HG03565 (cell line): ENCODE measurements around the gene LNX2.

Source experiments
- ATAC-seq: cut with Tn5 transposase; IDR thresholded peaks from one replicate; pipeline ENCODE4 v1.9.1; 2021; ENCODE audit warnings: mild to moderate bottlenecking, moderate library complexity; ENCODE audit not compliant: unreplicated experiment

LNX2 gene

DNA sequence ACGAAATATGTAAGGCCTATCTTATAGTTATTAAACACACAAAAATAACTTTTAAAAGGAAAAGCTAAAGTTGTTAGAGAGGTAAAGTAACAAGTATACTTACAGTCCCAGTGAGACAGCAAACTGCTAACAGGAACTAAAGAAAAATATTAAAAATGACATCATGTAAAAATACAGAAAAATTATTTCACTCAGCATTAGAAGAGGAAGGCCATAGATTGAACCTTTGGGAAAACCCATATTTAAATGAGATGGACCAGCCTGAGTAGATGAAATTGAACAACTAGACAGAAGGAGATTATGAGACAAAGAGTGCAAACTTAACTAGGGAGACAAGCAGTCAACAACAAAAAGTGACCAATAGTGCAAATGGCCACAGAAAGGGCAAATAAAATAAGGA lies 49.4 kb downstream of the LNX2 start:
- no peak for ATAC-seq

DNA sequence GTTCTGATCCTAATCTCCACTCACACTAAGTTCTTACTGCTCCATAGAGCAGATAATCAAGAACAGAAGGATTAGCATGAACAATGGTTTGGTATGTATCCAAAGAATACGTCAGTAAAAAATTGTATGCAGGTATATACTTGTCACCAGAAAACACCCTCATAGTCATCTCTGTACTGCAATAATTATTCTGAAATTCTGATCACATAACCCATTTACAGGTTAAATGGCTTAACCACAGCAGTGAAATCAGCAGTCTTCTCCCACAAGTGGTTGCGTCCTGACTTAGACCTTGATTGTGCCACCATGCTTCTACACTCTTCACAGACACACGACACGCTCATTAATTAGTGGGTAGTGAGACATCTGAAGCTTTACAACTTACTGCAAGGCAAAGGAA lies 50.9 kb downstream of the LNX2 start:
- no peak for ATAC-seq

DNA sequence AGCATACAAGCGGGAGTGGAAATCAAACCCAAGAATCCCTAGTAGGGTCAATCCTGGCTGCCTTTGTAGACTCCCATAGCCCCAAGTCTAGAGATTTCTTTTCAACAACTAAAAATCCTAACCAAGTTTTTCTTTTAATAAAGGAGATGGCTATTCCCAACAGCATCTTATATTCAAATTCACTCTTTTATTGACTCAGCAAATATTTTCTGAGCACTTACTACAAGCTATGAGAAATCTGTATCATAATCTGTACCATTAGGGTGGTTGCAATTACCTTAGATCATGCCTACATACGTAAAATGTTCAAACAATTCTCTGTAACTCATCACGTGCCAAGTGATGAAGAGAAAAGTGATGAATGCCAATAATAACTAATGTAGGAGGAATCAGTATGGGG lies 54.5 kb downstream of the LNX2 start:
- ATAC-seq, result no peak

DNA sequence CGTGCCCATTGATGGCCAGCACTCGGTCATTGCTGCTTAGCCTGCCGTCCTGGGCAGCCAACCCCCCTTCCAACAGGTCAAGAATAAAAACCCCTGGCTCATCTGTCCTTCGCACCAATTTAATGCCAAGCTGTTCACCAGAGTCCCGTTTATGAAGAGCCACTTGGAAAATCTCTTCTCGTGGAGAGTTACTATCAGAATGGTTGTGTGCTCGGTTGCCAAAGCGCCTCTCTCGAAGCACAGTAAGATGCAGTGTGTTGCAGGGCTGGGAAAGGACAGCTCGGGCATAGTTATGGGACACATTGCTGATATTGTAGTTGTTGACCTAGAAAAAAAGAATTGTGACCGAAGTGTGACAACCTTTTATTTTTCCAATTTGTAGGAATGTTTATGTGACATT lies 57.9 kb downstream of the LNX2 start:
- no peak for ATAC-seq

DNA sequence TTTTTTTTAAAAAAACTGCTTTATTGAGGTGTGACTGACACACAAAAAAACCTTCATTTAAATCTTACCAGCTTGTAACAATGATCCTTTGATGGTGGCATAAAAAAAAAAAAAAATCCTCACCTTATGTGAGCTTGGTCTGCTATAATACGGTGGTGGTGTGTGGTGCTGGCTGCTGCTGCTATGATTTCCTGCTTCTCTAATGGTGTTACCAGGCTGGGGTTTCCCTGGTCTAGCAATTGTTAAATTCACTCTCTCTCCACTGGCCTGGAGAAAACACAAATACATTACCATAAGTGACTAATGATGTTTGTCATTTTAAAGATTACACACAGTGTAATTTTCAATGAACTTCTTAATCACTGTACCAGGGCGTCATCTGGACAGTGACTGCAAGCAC lies 60.6 kb downstream of the LNX2 start:
- no peak for ATAC-seq

DNA sequence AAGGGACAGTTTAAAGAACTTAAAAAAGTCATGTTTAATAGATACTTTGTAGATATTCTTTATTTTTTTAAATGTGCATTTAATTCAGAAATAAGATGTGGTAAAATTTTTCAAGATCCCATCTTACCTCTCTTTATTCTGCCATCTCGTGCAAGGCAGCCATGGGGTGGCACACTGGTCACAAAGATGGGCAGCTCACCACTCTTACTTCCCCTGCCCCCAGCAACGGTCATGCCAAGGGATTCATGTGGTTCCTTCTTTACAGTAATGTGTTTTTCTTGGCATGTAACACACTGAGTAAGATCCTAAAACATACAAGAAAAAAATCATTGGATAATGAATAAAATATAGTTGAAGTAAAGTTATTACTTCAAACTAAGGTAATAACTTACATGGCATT lies 64.2 kb downstream of the LNX2 start:
- ATAC-seq, result no peak

DNA sequence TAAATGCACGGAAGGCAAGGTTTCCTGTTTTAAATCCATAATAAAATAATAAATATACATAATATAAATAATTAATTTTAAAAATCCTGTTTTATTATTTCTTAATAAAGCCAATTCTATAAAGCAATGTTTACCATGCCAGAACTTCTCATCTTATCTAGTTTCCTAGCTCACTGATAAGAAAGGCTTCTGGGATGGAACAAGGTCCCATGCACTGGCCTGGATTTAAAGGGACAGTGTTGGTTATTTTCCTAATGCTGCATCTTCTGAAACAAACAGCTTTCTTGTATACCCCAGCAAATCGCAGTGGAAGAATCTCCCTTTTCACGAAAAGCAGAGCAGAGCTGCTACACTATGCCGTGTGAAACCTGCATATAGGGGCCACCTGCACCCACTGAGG lies 68.8 kb downstream of the LNX2 start:
- ATAC-seq, result no peak

DNA sequence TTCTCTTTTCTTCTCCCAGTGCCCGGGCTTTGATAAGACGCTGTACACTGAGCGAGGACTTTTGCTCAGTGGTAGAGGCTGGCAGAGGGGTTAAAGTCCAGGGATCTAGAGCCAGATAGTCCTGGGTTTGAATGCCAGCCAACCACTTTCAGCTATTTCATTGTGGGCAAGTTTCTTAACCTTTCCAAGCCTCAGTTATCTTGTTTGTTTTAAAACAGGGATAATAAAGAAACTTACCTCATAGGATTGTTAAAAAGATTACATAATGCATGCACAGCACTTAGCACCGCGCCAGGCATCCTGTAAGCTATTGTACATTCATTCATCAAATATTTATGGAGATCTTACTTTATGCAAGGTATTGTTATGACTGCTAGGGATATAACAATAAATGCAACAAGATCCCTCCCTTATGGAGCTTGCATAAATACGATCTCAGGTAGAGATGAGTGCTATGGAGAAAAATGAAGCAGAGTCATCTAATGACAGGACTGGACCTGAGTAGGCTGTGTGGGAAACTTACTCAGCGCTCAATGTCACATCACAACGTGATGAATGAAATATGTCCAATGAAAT lies 70.8 kb downstream of the LNX2 start:
- no peak for ATAC-seq

DNA sequence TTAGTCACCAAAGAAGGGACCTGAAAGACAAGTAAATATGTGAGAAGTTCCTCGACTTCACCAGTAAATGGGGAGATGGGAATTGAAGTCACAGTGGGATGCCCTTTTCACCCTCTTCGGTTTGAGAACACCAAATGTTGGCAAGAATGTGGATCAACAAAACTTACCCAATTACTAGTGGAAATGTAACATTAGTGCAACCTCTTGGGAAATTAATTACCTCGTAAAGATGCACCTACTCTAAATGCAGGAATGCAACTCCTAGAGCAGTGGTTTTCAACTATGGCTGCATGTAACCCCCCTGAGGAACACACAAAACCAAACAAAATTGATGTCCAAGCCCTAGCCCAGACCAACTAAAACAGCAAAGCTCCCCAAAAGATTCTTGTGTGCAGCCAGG lies 78.1 kb downstream of the LNX2 start:
- ATAC-seq, result no peak

DNA sequence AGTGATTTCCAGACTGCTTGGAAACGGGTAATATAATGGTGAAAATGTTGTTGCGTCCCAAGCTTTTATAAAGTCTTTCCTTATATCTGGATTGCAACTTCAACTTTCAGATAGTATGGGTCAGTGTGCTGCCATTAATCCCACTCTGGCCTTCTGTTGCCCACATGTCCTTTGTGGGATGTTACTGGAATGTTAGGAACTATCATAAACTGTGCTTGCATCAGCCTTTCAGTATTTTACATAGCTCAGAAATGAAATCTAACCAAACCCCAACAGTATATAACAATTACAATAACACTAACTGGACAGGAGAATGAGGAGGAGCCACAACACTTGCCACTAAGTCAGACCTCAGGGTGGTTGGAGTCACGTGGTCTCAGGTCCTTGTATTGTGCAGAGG lies 78.9 kb downstream of the LNX2 start:
- no peak for ATAC-seq

DNA sequence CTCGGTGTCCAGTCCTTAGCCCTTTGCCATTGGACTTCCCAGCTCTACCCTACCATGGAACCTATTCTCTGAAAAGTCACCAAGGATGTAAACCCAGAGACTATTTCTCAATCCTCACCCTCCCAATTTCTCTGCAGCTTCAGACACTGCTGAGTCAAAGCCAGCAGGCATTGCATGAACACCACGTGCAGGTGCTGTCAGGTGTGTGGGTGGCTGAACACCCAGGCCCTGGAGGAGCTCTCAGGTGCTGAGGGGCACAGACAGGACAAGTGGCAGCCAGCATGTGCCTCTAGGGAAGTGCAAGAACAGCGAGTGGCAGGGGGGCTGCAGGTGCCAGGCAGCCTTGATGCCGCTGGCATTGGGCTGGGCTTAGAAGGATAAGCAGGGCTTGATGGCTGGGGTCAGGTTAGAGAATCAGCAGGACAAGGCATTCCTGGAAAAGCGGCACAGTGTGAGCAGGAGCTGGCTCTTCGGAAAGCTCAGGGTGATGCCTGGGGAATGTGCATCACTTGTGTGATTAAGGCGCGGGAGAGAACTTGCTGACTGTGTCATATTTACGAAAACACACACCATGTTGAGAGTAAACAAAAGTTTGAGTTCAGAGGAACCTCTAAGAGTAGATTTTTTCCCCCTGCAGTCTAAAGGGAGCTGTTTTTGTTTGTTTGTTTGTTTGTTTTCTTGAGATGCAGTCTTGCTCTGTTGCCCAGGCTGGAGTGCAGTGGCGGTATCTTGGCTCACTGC lies 83.8 kb downstream of the LNX2 start:
- ATAC-seq, result no peak

DNA sequence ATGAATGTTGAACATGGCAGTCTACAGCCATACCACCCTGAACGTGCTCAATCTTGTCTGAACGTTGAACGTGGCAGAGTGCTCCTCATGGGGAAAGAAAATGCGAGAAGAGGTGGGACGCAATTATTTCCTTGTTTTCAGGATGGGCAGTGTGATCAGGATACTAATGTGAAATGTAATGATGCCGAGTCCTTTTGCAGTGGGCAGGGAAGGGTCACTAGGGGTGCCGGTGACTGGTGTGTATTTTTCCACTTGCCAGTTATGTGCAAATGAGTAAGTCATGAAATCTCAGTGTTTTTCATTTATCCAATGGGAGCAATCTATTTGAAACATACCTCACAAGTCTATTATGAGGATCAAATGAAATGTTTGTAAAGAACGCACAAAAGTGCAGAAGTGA lies 84.8 kb downstream of the LNX2 start:
- ATAC-seq, result no peak

DNA sequence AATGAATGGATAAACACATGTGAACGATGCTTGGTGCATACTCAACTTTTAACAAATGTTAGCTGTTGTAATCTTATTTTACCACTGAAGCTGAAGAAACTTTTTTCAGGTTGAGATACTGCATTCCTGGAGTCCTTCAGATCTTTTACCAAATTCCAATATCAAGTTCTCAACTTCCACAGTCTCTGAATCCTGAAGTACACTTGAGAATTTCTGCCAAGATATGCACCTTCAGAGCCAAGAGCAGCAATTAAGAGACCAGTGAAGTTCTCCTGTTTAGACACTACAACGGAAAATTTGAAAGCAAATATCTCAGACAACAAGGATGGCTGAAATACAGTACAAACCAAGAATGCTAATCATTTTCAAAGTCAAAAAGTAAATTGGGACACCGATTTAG lies 85.3 kb downstream of the LNX2 start:
- no peak for ATAC-seq

DNA sequence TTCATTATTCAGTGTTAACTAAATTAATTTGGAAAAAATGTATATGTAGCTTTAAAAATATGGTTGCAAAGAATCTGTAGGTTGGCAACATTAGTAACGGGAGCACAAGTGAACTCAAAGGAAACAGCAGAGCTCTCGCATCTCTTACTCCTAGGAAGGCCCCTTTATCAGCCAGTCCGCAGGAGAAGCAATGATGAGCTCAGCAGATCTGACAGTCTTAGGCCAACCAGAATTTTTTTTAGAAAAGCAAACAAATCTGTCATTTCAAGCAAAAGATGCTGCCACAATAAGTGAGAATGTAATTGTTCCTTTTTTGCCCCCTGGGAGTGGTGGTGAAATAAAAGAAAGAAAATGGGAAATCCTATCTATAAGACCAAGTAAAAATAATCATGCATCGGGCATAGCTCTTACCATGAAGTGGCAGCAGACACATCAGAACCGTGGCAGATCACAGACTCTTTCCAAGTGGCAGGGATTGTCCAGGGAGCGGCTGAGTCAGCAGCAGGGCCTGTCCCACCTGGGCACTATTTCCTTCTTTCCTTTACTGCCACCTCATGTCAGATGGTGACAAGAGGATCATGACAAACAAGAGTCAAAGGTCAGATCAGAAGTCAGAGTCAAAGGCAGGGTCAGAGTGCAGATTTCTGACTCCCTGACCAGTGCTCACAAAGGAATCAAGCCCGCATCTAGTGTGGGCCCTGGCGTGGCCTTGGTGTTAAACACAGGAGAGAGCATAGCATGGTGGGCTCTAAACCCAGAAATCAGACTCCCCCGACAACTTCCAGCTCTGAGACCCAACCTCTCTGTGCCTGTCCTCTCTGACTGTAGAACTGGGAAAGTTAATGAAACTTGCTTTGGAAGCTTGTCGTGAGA lies 86.0 kb downstream of the LNX2 start:
- ATAC-seq, result no peak

DNA sequence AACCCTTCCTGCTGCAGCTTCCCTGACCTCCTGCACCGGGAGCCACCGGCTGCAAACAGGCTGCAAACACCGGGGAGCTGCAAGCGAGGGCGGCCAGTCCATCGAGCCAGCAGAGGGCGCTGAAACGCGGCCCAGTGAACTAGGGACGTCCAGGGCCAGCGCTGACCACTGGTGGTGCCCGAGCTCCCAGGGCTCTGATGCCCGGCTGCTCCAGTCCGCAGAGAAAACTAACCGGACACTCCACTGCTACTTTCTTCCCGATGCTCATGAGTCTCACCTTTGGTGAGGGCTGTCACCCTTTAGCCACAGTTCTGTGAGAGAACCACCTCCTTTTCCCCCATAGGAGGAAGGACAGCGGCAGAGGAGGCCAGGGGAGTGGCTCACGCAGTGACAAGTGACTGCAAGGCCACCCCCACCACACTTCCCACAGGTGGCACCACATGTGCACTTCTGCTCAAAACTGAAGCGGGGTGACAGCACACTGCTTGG lies 87.1 kb downstream of the LNX2 start:
- ATAC-seq, result no peak

DNA sequence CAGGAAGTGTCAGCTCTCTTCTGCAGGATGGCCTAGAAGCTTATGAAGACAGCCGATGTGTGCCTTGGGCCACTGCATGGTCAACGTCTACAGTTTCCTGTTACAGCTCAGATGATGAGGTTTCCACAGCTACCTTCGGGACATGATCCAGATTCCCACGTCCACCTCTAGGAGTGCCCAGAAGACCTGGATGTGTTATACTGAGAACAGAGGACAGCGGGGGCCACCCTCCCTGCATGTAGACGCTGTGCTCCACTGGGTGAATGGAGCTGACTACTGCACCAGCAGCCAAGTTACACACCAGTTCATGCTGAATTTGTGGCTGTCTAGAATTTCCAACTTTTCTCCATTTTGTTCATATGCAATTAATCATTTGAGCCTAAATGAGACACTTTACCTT lies 91.4 kb downstream of the LNX2 start:
- ATAC-seq, result no peak

DNA sequence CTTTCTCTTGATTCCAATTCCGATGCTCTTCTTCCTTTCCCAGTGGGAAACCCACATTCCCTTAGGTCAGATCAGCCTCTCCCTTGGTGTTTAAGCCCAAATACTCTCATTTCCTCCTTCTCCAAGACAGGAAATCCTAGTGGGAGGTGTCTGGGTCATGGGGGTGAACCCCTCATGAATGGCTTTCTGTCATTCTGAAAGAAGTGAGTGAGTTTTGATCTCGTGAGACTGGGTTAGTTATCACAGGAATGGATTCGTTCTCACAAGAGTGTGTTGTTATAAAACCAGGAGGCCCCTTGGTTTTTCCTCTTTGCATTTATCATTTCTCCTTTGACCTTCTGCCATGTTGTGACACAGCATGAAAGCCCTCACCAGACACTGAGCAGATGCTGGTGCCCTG lies 93.8 kb downstream of the LNX2 start:
- ATAC-seq, result no peak

DNA sequence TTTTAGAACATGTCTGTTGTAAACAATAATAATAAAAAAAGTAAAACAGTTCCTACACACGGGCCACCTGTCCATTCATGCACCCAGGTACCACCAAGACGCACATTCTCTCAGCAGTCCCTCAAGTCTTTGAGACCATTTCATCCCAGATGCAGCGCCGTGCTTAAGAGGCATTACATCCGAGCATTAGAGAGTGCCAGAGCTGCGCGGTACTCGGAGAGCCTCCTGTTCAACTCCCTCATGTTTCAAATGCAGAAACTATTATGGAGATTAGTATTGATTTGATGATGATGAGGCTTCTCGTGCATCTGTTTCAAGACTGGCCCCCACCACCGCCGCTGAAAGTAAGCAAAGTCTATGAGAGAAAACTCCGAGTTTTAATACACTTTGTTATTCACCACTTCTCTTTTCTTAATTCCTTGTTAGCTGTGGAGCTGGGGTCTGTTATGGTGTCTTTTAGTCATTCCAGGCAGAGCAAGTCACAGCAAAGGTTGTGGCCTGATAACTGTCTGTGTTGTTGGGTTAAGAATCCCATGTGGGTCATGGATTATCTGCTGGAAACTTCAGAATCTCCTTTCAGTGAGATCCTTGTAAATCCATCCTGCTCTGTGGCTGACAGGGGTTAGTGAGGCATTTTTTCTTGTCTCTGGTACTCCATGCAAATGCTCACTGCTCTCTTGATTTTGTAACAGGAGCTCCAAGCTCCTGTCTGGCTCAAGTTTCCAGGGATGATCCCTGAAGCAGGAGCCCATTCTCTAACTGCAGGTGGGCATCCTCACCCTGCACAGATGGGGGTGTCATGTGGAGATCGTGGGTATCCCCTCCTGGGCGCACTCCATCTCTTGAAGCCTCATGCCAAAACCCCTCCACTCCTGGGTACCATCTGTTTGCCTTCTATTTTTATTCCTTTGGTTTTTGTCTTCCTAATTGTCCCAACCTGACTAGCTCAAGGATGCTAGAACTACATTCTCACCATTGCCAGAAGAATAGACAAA lies 95.1 kb downstream of the LNX2 start:
- ATAC-seq, result no peak

DNA sequence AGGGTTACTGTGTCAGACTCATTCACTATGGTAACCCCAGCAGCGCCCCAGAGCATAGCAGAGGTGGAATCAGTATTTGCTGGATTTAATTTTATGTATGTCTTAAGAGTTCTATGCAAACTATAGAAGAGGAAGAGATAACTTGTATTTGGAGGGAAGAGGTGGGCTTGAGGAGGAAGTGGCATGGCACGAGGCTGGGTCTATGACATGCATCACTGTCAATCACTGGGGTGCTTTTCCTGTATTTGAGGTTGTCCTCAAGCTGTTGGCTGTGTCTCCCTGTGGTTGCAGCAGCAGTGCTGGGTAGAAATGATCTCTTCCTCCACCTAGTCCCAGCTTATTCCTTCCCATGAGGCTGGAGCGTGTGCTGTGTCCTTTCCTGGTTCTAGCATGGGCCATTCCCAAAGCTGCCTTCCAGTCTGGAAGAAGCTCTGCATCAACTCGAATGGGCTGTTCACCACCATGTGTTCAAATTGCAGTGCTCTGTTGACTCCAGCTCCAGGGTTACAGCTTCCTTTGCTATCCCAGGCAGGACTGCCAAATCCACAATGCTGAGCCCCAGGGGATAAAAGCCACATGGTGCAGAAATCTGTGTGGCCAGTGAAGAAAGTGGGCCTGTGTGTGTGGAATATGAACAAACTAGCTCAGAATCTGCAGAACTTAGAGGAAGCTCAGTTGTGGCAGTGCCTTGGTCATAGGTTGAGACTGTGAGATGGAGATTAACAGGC lies 96.8 kb downstream of the LNX2 start:
- no peak for ATAC-seq

DNA sequence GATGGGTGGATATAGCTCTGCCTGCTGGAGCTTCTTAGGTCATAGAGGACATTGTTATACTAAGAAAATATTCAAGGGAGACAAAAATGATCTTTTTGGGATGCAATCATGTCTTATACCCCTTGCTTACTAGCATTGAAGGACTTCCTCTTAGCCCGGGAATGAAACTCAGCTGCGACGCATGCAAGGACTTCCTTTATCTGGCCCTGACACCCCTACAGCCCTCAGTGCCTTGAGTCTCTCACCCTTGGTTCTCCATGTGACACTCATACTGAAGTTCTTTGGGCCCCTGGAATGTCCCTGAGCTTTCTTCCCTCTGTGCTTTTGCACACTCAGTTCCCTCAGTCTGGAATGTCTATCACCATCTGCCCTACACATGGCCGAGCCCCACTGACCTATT lies 97.5 kb downstream of the LNX2 start:
- no peak for ATAC-seq
